Prostate gland (tissue), 2 donors: ENCODE measurements around the gene TNFRSF14. TPM values are rescaled to one million over a fixed set of nuclear protein-coding genes. Genes with fewer than 3 reads are reported as not detected.

Experiments used
- DNase-seq: peaks from one replicate; pipeline ENCODE4 v3.0.0-alpha.2; 2019; ENCODE audit warnings: low spot score
- H3K27ac ChIP-seq, 2 donors: fragments of 200-600 bp; sonication (generic); 2 replicates each; pipeline ENCODE4 v1.5.1; 2017 to 2019
- H3K27me3 ChIP-seq: fragments of 200-600 bp; sonication (generic); replicated peaks from 2 replicates; pipeline ENCODE4 v1.5.1; 2019; ENCODE audit not compliant: insufficient read depth
- H3K36me3 ChIP-seq, 2 donors: fragments of 200-600 bp; sonication (generic); 1 replicate in 1 of 2; 2 replicates in 1 of 2; pipeline versions ENCODE4 v1.5.1 to v1.8.1; 2017 to 2019
- H3K4me1 ChIP-seq: fragments of 200-600 bp; sonication (generic); replicated peaks from 2 replicates; pipeline ENCODE4 v1.5.1; 2019
- H3K4me3 ChIP-seq, 2 donors: fragments of 200-600 bp; sonication (generic); 2 replicates each; pipeline ENCODE4 v1.5.1; 2017 to 2019
- H3K9me3 ChIP-seq: fragments of 200-600 bp; sonication (generic); 2 replicates; pipeline ENCODE4 v1.5.1; 2017
- CTCF ChIP-seq, 4 experiments: fragments of 200-600 bp in 2 of 4; fragments of 450-650 bp in 2 of 4; sonication (generic) in 2 of 4; IDR thresholded peaks; 1 replicate in 3 of 4; 2 replicates in 1 of 4; pipeline ENCODE4 v1.5.1; 2016 to 2019; ENCODE audit warnings: antibody characterized with exemption in 4 of 4, mild to moderate bottlenecking in 2 of 4, moderate library complexity in 2 of 4
- POLR2A ChIP-seq: fragments of 450-650 bp; IDR thresholded peaks from one replicate; pipeline ENCODE4 v1.6.1; 2016; ENCODE audit warnings: antibody characterized with exemption, mild to moderate bottlenecking
- POLR2AphosphoS5 ChIP-seq: sonication (generic); formaldehyde crosslinking; IDR thresholded peaks from one replicate; pipeline ENCODE4 v1.6.1; 2017; ENCODE audit warnings: antibody characterized with exemption
- WGBS: methylation state at CpG from one replicate; pipeline ENCODE4 v1.1.5; 2018; 5-methylcytosine and 5-hydroxymethylcytosine counted together
- intact Hi-C: fragments of 100-400 bp; cut with DNase I; formaldehyde crosslinking; loops from one replicate; pipeline ENCODE4 v1.14.2; 2022
- total RNA-seq, 2 donors: library from RNA; depleted of rRNA; stranded (reverse); fragments of >200 nt; gene quantifications; one replicate each; pipeline ENCODE4 v1.1.0, GENCODE V29; 2016

TNFRSF14 gene
- total RNA-seq, 2 donors from 2014 or later = 83.3 to 105 TPM

DNA sequence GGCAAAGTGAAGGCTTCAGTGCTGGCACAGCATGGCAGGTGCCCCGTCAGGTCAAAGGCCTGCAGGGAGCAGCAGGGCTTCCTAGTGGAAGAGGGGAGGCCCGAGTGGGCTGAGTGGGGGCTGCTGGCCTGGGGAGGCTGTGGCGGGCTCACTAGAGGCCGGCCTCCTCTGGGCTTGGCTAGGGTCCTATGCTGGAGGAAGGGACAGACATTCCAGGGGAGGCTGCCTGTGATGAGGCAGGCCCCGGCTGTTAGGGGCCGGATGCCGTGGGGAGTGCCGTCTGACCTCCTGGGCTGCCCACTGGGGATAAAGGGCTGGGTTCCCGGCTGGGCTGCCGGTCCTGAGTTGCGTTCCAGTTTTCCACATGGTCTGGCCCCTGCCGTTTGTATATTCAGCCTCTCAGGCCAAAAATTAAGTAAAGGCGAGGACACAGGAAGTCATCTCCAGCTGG is 51.5 kb downstream of the TNFRSF14 start:
- TF ChIP-seq CTCF (IDR thresholded peaks at IDR 0.05) (no peak), POLR2A (no peak), POLR2AphosphoS5 (no peak)
- no peak overlapping the region for H3K4me3 ChIP-seq
- no peaks in the 10 kb centered on the region for H3K4me1 ChIP-seq
- H3K27me3 ChIP-seq = no peaks in the 10 kb centered on the region
- intact Hi-C loops = no loop called here
- H3K27ac ChIP-seq = no peak overlapping the region
- 62% methylated on average over 13 of the region's 13 CpGs for WGBS
- H3K9me3 ChIP-seq = no peaks in the 10 kb centered on the region
- H3K36me3 ChIP-seq = no peaks in the 10 kb centered on the region
- DNase-seq = no peak

- intact Hi-C loops = no loop called here
Measured at GRCh38 chr1:2609319-2610035, 53.3 kb downstream of the TNFRSF14 start.

GRCh38 chr1:2610036-2610959 is 54.1 kb downstream of the TNFRSF14 start:
- intact Hi-C loops = no loop called here
- no peaks in the 10 kb centered on the region for H3K27me3 ChIP-seq
- no peak for DNase-seq
- no peaks in the 10 kb centered on the region for H3K36me3 ChIP-seq
- TF ChIP-seq POLR2A = no peak
- TF ChIP-seq POLR2AphosphoS5 = no peak
- TF ChIP-seq CTCF (IDR thresholded peaks at IDR 0.05) = no peak
- no peaks in the 10 kb centered on the region for H3K9me3 ChIP-seq
- H3K27ac ChIP-seq = no peak overlapping the region
- WGBS = 62% methylated on average over 21 of the region's 21 CpGs
- H3K4me3 ChIP-seq = no peak overlapping the region
- no peaks in the 10 kb centered on the region for H3K4me1 ChIP-seq

More at GRCh38 chr1:2609319-2610035, 53.3 kb downstream of the TNFRSF14 start:
- DNase-seq = no peak
- no peaks in the 10 kb centered on the region for H3K27me3 ChIP-seq
- 91% methylated on average over 34 of the region's 34 CpGs for WGBS
- H3K9me3 ChIP-seq = no peaks in the 10 kb centered on the region
- no peaks in the 10 kb centered on the region for H3K36me3 ChIP-seq
- H3K4me1 ChIP-seq = no peaks in the 10 kb centered on the region
- no peak overlapping the region for H3K4me3 ChIP-seq
- no peak overlapping the region for H3K27ac ChIP-seq
- TF ChIP-seq POLR2AphosphoS5 = no peak
- no peak for TF ChIP-seq POLR2A
- TF ChIP-seq CTCF (IDR thresholded peaks at IDR 0.05) = no peak

DNA sequence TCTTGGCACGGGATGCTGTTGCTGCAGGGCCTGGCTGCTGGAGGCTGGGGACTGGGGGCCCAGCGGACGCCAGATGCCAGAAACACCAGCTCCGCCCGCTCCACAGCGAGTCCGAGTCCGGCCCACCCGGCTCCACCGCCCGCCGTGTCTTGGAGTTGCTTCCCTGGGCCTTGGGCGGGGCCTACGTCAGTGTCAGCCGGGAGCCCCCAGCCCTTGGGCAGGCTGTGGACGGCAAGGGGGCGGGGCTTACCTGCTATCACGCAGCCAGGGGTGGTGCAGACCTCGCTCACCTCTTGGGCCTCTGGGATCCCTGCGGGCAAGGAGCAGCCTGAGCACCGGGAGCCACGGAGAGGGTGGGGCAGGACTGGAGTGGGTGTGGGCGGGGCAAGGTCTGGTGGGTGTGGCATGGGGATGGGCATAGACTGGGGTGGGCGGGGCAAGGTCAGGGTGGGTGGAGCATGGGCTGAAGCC is 54.9 kb downstream of the TNFRSF14 start:
- no peaks in the 10 kb centered on the region for H3K4me1 ChIP-seq
- no peak overlapping the region for H3K4me3 ChIP-seq
- no peaks in the 10 kb centered on the region for H3K36me3 ChIP-seq
- TF ChIP-seq POLR2A (no peak), POLR2AphosphoS5 (no peak), CTCF (IDR thresholded peaks at IDR 0.05) (no peak)
- no peaks in the 10 kb centered on the region for H3K27me3 ChIP-seq
- no peaks in the 10 kb centered on the region for H3K9me3 ChIP-seq
- intact Hi-C loops = no loop called here
- 7% methylated on average over 17 of the region's 24 CpGs for WGBS
- DNase-seq = no peak
- H3K27ac ChIP-seq = no peak overlapping the region
